Bone marrow (tissue), 2 donors: ENCODE results near the gene KLHL6.
"Not testable (repeated sequence)": the region's sequence is repeated elsewhere in the genome, so short reads cannot be mapped to it uniquely, and the experiment has no call there.

Experiments used
- DNase-seq, 2 donors: peaks; one replicate each; lab custom pipeline; 2025; lab: John Stamatoyannopoulos, UW

KLHL6 gene

GRCh38 chr3:183555541-183556081, at the start of gene KLHL6:
KLHL6 (minus strand) TSS chr3:183555706; CDS start chr3:183555653, 53 bp downstream.
- peak; percentile 31 to 94 for DNase-seq

- no peak for DNase-seq
Measured at GRCh38 chr3:183597959-183598358, 42.5 kb upstream of the KLHL6 start.

- DNase-seq = no peak
Measured at GRCh38 chr3:183594636-183595035, 39.1 kb upstream of the KLHL6 start.

- no peak for DNase-seq
Measured at GRCh38 chr3:183592821-183593220, 37.3 kb upstream of the KLHL6 start.

GRCh38 chr3:183591881-183592521, 36.5 kb upstream of the KLHL6 start:
- DNase-seq = peak in 1 of 2 donors; percentile 17

- no peak for DNase-seq
Measured at GRCh38 chr3:183590442-183590841, 34.9 kb upstream of the KLHL6 start.

GRCh38 chr3:183587336-183587735, 31.8 kb upstream of the KLHL6 start:
- peak in 1 of 2 donors; percentile 93 for DNase-seq

GRCh38 chr3:183586477-183586876, 31.0 kb upstream of the KLHL6 start:
- DNase-seq = no peak

GRCh38 chr3:183584914-183585280, 29.4 kb upstream of the KLHL6 start:
- no peak for DNase-seq

GRCh38 chr3:183584246-183584913, 28.9 kb upstream of the KLHL6 start:
- peak in 1 of 2 donors; percentile 61 for DNase-seq

- no peak for DNase-seq
Measured at GRCh38 chr3:183583331-183584245, 28.1 kb upstream of the KLHL6 start.

- no peak for DNase-seq
Measured at GRCh38 chr3:183582161-183582560, 26.7 kb upstream of the KLHL6 start.

- DNase-seq = no peak
Measured at GRCh38 chr3:183581496-183582155, 26.1 kb upstream of the KLHL6 start.

- no peak for DNase-seq
Measured at GRCh38 chr3:183579967-183580900, 24.7 kb upstream of the KLHL6 start.

- no peak for DNase-seq
Measured at GRCh38 chr3:183578179-183578578, 22.7 kb upstream of the KLHL6 start.

- DNase-seq = no peak
Measured at GRCh38 chr3:183577346-183577745, 21.8 kb upstream of the KLHL6 start.

GRCh38 chr3:183576487-183577107, 21.1 kb upstream of the KLHL6 start:
- DNase-seq = peak in 1 of 2 donors; percentile 56

GRCh38 chr3:183572935-183573334, 17.4 kb upstream of the KLHL6 start:
- no peak for DNase-seq

- not testable (repeated sequence) for DNase-seq
Measured at GRCh38 chr3:183570191-183570590, 14.7 kb upstream of the KLHL6 start.

GRCh38 chr3:183566880-183567279, 11.4 kb upstream of the KLHL6 start:
- no peak for DNase-seq
